Activated CD4-positive, alpha-beta T cell treated with anti-CD3 and anti-CD28 coated beads, Interleukin-2, amount 10 ng/mL, durations not matched to agents 7 days and 5 days (primary cell): ENCODE measurements around the gene LUZP2. TPM values are rescaled to one million over a fixed set of nuclear protein-coding genes. Genes with fewer than 3 reads are reported as not detected.

Experiments used
- CTCF ChIA-PET: fragments of 350-600 bp; sonication (Branson Sonifier 250); formaldehyde crosslinking; loops from one replicate; lab custom pipeline; 2021; ENCODE audit warnings: antibody characterized with exemption; lab: Charles Lee
- POLR2A ChIA-PET: fragments of 350-600 bp; sonication (Branson Sonifier 250); formaldehyde crosslinking; loops from one replicate; lab custom pipeline; 2021; ENCODE audit warnings: antibody characterized with exemption; lab: Charles Lee
- DNase-seq: peaks from one replicate; pipeline ENCODE4 v3.0.0-alpha.2; 2020
- H3K27ac Mint-ChIP-seq: one replicate; pipeline ENCODE4 v1.8.0; 2021; ENCODE audit warnings: mild to moderate bottlenecking, moderate library complexity, mixed read lengths
- H3K27me3 Mint-ChIP-seq: one replicate; pipeline ENCODE4 v1.8.0; 2021; ENCODE audit warnings: mixed read lengths
- H3K36me3 Mint-ChIP-seq: one replicate; pipeline ENCODE4 v1.8.0; 2021; ENCODE audit warnings: low read depth, mixed read lengths
- H3K4me1 Mint-ChIP-seq: one replicate; pipeline ENCODE4 v1.8.0; 2021; ENCODE audit warnings: mixed read lengths
- H3K4me3 Mint-ChIP-seq: one replicate; pipeline ENCODE4 v1.8.0; 2021; ENCODE audit warnings: mild to moderate bottlenecking, moderate library complexity, mixed read lengths
- H3K9me3 Mint-ChIP-seq: one replicate; pipeline ENCODE4 v1.8.0; 2021; ENCODE audit warnings: mixed read lengths
- total RNA-seq, 2 experiments: library from RNA; stranded (reverse); gene quantifications; one replicate each; pipeline ENCODE4 v1.2.3, GENCODE V29; 2021

Gene LUZP2
- total RNA-seq, 2 experiments from 2014 or later: not detected

- H3K4me1 Mint-ChIP-seq: no peaks in the 10 kb centered on the region
- no peak overlapping the region for H3K27ac Mint-ChIP-seq
- CTCF ChIA-PET: interaction anchor here (0.6 kb wide), 1 partner anchor 221 kb away, joined by 3 read pairs; no protein-coding TSS in a partner anchor
- H3K36me3 Mint-ChIP-seq: no peaks in the 10 kb centered on the region
- DNase-seq: no peak
- no peak overlapping the region for H3K4me3 Mint-ChIP-seq
- peaks cover 9% of the 10 kb centered on the region for H3K9me3 Mint-ChIP-seq
- POLR2A ChIA-PET: no interaction called here
- H3K27me3 Mint-ChIP-seq: no peaks in the 10 kb centered on the region
Observed at GRCh38 chr11:24714601-24715000, 217.7 kb downstream of the LUZP2 start.

- no peaks in the 10 kb centered on the region for H3K27me3 Mint-ChIP-seq
- ChIA-PET POLR2A (no interaction called here), CTCF (no interaction called here)
- no peaks in the 10 kb centered on the region for H3K4me1 Mint-ChIP-seq
- H3K4me3 Mint-ChIP-seq: no peak overlapping the region
- no peak for DNase-seq
- H3K9me3 Mint-ChIP-seq: peaks cover 7% of the 10 kb centered on the region
- H3K36me3 Mint-ChIP-seq: no peaks in the 10 kb centered on the region
- H3K27ac Mint-ChIP-seq: no peak overlapping the region
Observed at GRCh38 chr11:24716403-24716802, 219.6 kb downstream of the LUZP2 start.

GRCh38 chr11:24723231-24723630, 226.4 kb downstream of the LUZP2 start:
- Mint-ChIP-seq H3K27me3 (no peaks in the 10 kb centered on the region), H3K9me3 (no peaks in the 10 kb centered on the region), H3K4me3 (no peak overlapping the region), H3K36me3 (no peaks in the 10 kb centered on the region), H3K27ac (no peak overlapping the region), H3K4me1 (no peaks in the 10 kb centered on the region)
- ChIA-PET POLR2A (no interaction called here), CTCF (no interaction called here)
- DNase-seq: no peak

- no peak overlapping the region for H3K27ac Mint-ChIP-seq
- ChIA-PET CTCF (no interaction called here), POLR2A (no interaction called here)
- no peaks in the 10 kb centered on the region for H3K36me3 Mint-ChIP-seq
- H3K27me3 Mint-ChIP-seq: no peaks in the 10 kb centered on the region
- no peak for DNase-seq
- no peaks in the 10 kb centered on the region for H3K9me3 Mint-ChIP-seq
- H3K4me1 Mint-ChIP-seq: no peaks in the 10 kb centered on the region
- H3K4me3 Mint-ChIP-seq: no peak overlapping the region
Observed at GRCh38 chr11:24731554-24731953, 234.7 kb downstream of the LUZP2 start.

GRCh38 chr11:24734742-24735237, 237.9 kb downstream of the LUZP2 start:
- POLR2A ChIA-PET: no interaction called here
- Mint-ChIP-seq H3K36me3 (no peaks in the 10 kb centered on the region), H3K27me3 (no peaks in the 10 kb centered on the region), H3K9me3 (peaks cover 3% of the 10 kb centered on the region), H3K4me3 (no peak overlapping the region), H3K27ac (no peak overlapping the region), H3K4me1 (no peaks in the 10 kb centered on the region)
- DNase-seq: no peak
- CTCF ChIA-PET: no interaction called here

GRCh38 chr11:24738972-24739371, 242.1 kb downstream of the LUZP2 start:
- Mint-ChIP-seq H3K4me3 (no peak overlapping the region), H3K27ac (no peak overlapping the region), H3K4me1 (no peaks in the 10 kb centered on the region), H3K27me3 (no peaks in the 10 kb centered on the region), H3K36me3 (no peaks in the 10 kb centered on the region), H3K9me3 (peaks cover 3% of the 10 kb centered on the region)
- ChIA-PET CTCF (no interaction called here), POLR2A (no interaction called here)
- no peak for DNase-seq

GRCh38 chr11:24739637-24740036, 242.8 kb downstream of the LUZP2 start:
- no peaks in the 10 kb centered on the region for H3K4me1 Mint-ChIP-seq

GRCh38 chr11:24747275-24748251, 250.7 kb downstream of the LUZP2 start:
- no peaks in the 10 kb centered on the region for H3K9me3 Mint-ChIP-seq
- H3K27ac Mint-ChIP-seq: no peak overlapping the region
- H3K4me1 Mint-ChIP-seq: no peaks in the 10 kb centered on the region
- no peak overlapping the region for H3K4me3 Mint-ChIP-seq
- ChIA-PET CTCF (no interaction called here), POLR2A (no interaction called here)
- no peaks in the 10 kb centered on the region for H3K36me3 Mint-ChIP-seq
- no peaks in the 10 kb centered on the region for H3K27me3 Mint-ChIP-seq
- DNase-seq: no peak

More at GRCh38 chr11:24739637-24740036, 242.8 kb downstream of the LUZP2 start:
- H3K27ac Mint-ChIP-seq: no peak overlapping the region
- no peak overlapping the region for H3K4me3 Mint-ChIP-seq
- DNase-seq: no peak
- H3K27me3 Mint-ChIP-seq: no peaks in the 10 kb centered on the region
- no peaks in the 10 kb centered on the region for H3K36me3 Mint-ChIP-seq
- POLR2A ChIA-PET: no interaction called here
- peaks cover 3% of the 10 kb centered on the region for H3K9me3 Mint-ChIP-seq
- CTCF ChIA-PET: no interaction called here

- H3K9me3 Mint-ChIP-seq: no peaks in the 10 kb centered on the region
- DNase-seq: no peak
- no peaks in the 10 kb centered on the region for H3K27me3 Mint-ChIP-seq
- H3K4me3 Mint-ChIP-seq: no peak overlapping the region
- ChIA-PET CTCF (interaction anchor here (1.0 kb wide), 1 partner anchor 45 kb away, joined by 3 read pairs; no protein-coding TSS in a partner anchor), POLR2A (no interaction called here)
- no peak overlapping the region for H3K27ac Mint-ChIP-seq
- no peaks in the 10 kb centered on the region for H3K4me1 Mint-ChIP-seq
- no peaks in the 10 kb centered on the region for H3K36me3 Mint-ChIP-seq
Observed at GRCh38 chr11:24748261-24748660, 251.4 kb downstream of the LUZP2 start.

GRCh38 chr11:24754406-24754805, 257.6 kb downstream of the LUZP2 start:
- no peak overlapping the region for H3K27ac Mint-ChIP-seq

GRCh38 chr11:24755260-24755839, 258.5 kb downstream of the LUZP2 start:
- CTCF ChIA-PET: no interaction called here
- Mint-ChIP-seq H3K36me3 (no peaks in the 10 kb centered on the region), H3K27ac (no peak overlapping the region), H3K4me1 (no peaks in the 10 kb centered on the region), H3K9me3 (peaks cover 2% of the 10 kb centered on the region), H3K27me3 (no peaks in the 10 kb centered on the region), H3K4me3 (no peak overlapping the region)
- DNase-seq: no peak
- POLR2A ChIA-PET: no interaction called here

More at GRCh38 chr11:24754406-24754805, 257.6 kb downstream of the LUZP2 start:
- no peak for DNase-seq
- H3K9me3 Mint-ChIP-seq: peaks cover 2% of the 10 kb centered on the region
- no peaks in the 10 kb centered on the region for H3K4me1 Mint-ChIP-seq
- H3K4me3 Mint-ChIP-seq: no peak overlapping the region
- no peaks in the 10 kb centered on the region for H3K36me3 Mint-ChIP-seq
- ChIA-PET CTCF (no interaction called here), POLR2A (no interaction called here)
- no peaks in the 10 kb centered on the region for H3K27me3 Mint-ChIP-seq

- Mint-ChIP-seq H3K4me3 (no peak overlapping the region), H3K27me3 (no peaks in the 10 kb centered on the region), H3K4me1 (no peaks in the 10 kb centered on the region), H3K27ac (no peak overlapping the region), H3K9me3 (peaks cover 2% of the 10 kb centered on the region), H3K36me3 (no peaks in the 10 kb centered on the region)
- CTCF ChIA-PET: no interaction called here
- POLR2A ChIA-PET: no interaction called here
- no peak for DNase-seq
Observed at GRCh38 chr11:24759742-24760141, 262.9 kb downstream of the LUZP2 start.

- Mint-ChIP-seq H3K27me3 (no peaks in the 10 kb centered on the region), H3K4me3 (no peak overlapping the region), H3K27ac (no peak overlapping the region), H3K9me3 (no peaks in the 10 kb centered on the region), H3K4me1 (no peaks in the 10 kb centered on the region), H3K36me3 (no peaks in the 10 kb centered on the region)
- DNase-seq: no peak
- POLR2A ChIA-PET: no interaction called here
- CTCF ChIA-PET: no interaction called here
Observed at GRCh38 chr11:24760681-24761080, 263.8 kb downstream of the LUZP2 start.
